OCI-LY1 (cell line): ENCODE measurements around the gene RPL22.

Experiments
- H2AFZ ChIP-seq: fragments of 200-600 bp; sonication (generic), shearing (Covaris generic); 2 replicates; pipeline ENCODE4 v1.6.0; 2014; ENCODE audit warnings: antibody characterized with exemption, mild to moderate bottlenecking, low read length
- H3F3A ChIP-seq: fragments of 200-600 bp; sonication (generic), shearing (Covaris generic); 2 replicates; pipeline ENCODE4 v1.6.0; 2014; ENCODE audit warnings: mild to moderate bottlenecking, antibody characterized with exemption, low read length, moderate library complexity; ENCODE audit not compliant: insufficient read depth
- H3K27ac ChIP-seq: fragments of 200-600 bp; sonication (generic); 2 replicates; pipeline ENCODE4 v1.5.1; 2014; ENCODE audit warnings: low read length, mixed run types, mild to moderate bottlenecking, low read depth; ENCODE audit not compliant: poor library complexity, severe bottlenecking
- H3K27me3 ChIP-seq: fragments of 200-600 bp; sonication (generic); 2 replicates; pipeline ENCODE4 v1.6.0; 2014; ENCODE audit warnings: antibody characterized with exemption, mild to moderate bottlenecking, low read length, moderate library complexity; ENCODE audit not compliant: insufficient read depth
- H3K36me3 ChIP-seq: fragments of 200-600 bp; sonication (generic); 2 replicates; pipeline ENCODE4 v1.6.1; 2014; ENCODE audit warnings: mild to moderate bottlenecking, antibody characterized with exemption, low read length, moderate library complexity, mixed read lengths; ENCODE audit not compliant: insufficient read depth
- H3K4me1 ChIP-seq: fragments of 200-600 bp; sonication (generic); 2 replicates; pipeline ENCODE4 v1.5.1; 2014; ENCODE audit warnings: mild to moderate bottlenecking, low read length, moderate library complexity; ENCODE audit not compliant: insufficient read depth, severe bottlenecking
- H3K4me2 ChIP-seq: fragments of 200-600 bp; sonication (generic), shearing (Covaris generic); 2 replicates; pipeline ENCODE4 v1.6.1; 2014; ENCODE audit warnings: low read length
- H3K4me3 ChIP-seq: fragments of 200-600 bp; sonication (generic); 2 replicates; pipeline ENCODE4 v1.5.1; 2014; ENCODE audit warnings: low read length, low read depth, mild to moderate bottlenecking, mixed read lengths; ENCODE audit not compliant: poor library complexity, severe bottlenecking
- H3K79me2 ChIP-seq: fragments of 200-600 bp; shearing (Covaris generic); 2 replicates; pipeline ENCODE4 v1.6.1; 2016; ENCODE audit warnings: mixed run types, low read length, mixed read lengths; ENCODE audit not compliant: insufficient read depth
- H3K9ac ChIP-seq: fragments of 200-600 bp; sonication (generic), shearing (Covaris generic); 2 replicates; pipeline ENCODE4 v1.6.1; 2014; ENCODE audit warnings: mild to moderate bottlenecking, low read length, mixed read lengths
- H3K9me2 ChIP-seq: fragments of 200-600 bp; sonication (generic), shearing (Covaris generic); 2 replicates; pipeline ENCODE4 v1.6.1; 2014; ENCODE audit warnings: low read depth, mild to moderate bottlenecking, low read length, mixed read lengths
- H3K9me3 ChIP-seq: fragments of 200-600 bp; shearing (Covaris generic); 2 replicates; pipeline ENCODE4 v1.6.1; 2014; ENCODE audit warnings: low read length, mixed read lengths
- H4K20me1 ChIP-seq: fragments of 200-600 bp; sonication (generic), shearing (Covaris generic); 2 replicates; pipeline ENCODE4 v1.6.0; 2016; ENCODE audit warnings: mild to moderate bottlenecking, low read length; ENCODE audit not compliant: insufficient read depth
- EZH2 ChIP-seq: fragments of 200-600 bp; sonication (generic), shearing (Covaris generic); IDR thresholded peaks from 2 replicates; pipeline ENCODE4 v1.8.0; 2017; ENCODE audit warnings: borderline replicate concordance, mixed run types, mild to moderate bottlenecking, antibody characterized with exemption, low read length, moderate library complexity, mixed read lengths
- TF ChIP-seq, protein P1 (sequence below): fragments of 200-600 bp; sonication (generic), shearing (Covaris generic); IDR thresholded peaks from 2 replicates; pipeline ENCODE4 v1.5.1; 2017; ENCODE audit warnings: mild to moderate bottlenecking, antibody characterized with exemption, low read length, moderate library complexity, mixed read lengths

RPL22 gene

DNA sequence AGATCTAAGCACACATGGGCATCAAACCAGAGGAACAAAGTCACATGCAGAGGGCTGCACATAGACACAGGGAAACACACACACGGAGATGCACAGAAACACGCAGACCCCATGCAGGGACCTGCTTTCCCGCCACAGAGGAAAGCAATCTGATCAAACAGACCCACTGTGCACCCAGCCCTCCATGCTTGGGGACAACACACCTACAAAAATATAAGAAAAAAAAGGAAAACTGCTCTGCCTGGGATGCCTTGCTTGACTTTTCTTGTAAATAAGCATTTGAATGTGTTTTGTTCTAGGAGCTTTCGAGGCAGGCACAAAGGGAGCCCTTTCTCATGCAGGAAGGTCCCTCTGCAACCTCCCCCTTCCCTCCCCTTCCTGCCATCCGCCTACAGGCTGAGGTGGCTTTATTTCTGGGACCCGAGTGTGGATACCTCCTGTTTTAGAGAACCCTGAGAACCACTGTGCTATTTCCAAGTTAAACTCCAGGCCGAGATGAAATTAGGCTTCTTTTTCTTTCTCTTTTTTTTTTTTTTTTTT lies 39.9 kb upstream of the RPL22 start:
- Histone ChIP-seq H3K9me2 (no peaks in the 10 kb centered on the region), H3K27ac (no peak overlapping the region), H3K27me3 (peaks cover 14% of the 10 kb centered on the region; the same call in 1 of the 2 replicates), H3K4me1 (peaks cover 11% of the 10 kb centered on the region), H3K79me2 (peaks cover 11% of the 10 kb centered on the region; the same call in 1 of the 2 replicates), H3K9me3 (no peaks in the 10 kb centered on the region), H3K36me3 (peaks cover under 1% of the 10 kb centered on the region; the same call in 1 of the 2 replicates), H3K4me3 (no peak overlapping the region), H3K4me2 (no peak overlapping the region), H3F3A (no peaks in the 10 kb centered on the region), H2AFZ (no peak overlapping the region), H4K20me1 (no peaks in the 10 kb centered on the region), H3K9ac (no peak overlapping the region)
- TF ChIP-seq EZH2, result no peak
- TF ChIP-seq, protein P1, sequence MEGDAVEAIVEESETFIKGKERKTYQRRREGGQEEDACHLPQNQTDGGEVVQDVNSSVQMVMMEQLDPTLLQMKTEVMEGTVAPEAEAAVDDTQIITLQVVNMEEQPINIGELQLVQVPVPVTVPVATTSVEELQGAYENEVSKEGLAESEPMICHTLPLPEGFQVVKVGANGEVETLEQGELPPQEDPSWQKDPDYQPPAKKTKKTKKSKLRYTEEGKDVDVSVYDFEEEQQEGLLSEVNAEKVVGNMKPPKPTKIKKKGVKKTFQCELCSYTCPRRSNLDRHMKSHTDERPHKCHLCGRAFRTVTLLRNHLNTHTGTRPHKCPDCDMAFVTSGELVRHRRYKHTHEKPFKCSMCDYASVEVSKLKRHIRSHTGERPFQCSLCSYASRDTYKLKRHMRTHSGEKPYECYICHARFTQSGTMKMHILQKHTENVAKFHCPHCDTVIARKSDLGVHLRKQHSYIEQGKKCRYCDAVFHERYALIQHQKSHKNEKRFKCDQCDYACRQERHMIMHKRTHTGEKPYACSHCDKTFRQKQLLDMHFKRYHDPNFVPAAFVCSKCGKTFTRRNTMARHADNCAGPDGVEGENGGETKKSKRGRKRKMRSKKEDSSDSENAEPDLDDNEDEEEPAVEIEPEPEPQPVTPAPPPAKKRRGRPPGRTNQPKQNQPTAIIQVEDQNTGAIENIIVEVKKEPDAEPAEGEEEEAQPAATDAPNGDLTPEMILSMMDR, result no peak

DNA sequence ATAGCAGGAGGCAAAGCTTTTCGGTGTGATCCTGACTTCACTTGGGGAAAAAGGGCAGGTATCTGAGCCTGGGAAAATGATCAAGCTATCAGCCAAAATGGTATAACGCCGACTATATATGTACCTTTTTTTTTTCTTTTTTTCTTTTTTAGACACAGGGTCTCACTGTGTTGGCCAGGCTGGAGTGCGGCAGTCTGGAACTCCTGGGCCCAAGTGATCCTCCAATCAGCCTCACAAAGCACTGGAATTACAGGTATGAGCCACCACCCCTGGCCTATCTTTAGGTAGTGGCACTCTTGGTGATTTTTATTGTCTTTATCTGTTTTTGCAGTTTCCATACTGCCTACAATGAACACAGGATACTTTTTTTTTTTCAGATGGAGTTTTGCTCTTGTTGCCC lies 37.7 kb upstream of the RPL22 start:
- peaks cover 14% of the 10 kb centered on the region; the same call in 1 of the 2 replicates for H3K79me2 ChIP-seq
- H3K27me3 ChIP-seq, result peaks cover 4% of the 10 kb centered on the region; the same call in 1 of the 2 replicates
- TF ChIP-seq EZH2, result no peak
- TF ChIP-seq, protein P1, result no peak
- no peak overlapping the region for H3K4me2 ChIP-seq
- H2AFZ ChIP-seq, result no peak overlapping the region
- H3K9ac ChIP-seq, result no peak overlapping the region; the same call in 1 of the 2 replicates
- no peaks in the 10 kb centered on the region for H3F3A ChIP-seq
- H3K9me2 ChIP-seq, result no peaks in the 10 kb centered on the region
- H3K27ac ChIP-seq, result no peak overlapping the region
- peaks cover 15% of the 10 kb centered on the region for H3K4me1 ChIP-seq
- no peak overlapping the region for H3K4me3 ChIP-seq
- no peaks in the 10 kb centered on the region for H3K9me3 ChIP-seq
- H3K36me3 ChIP-seq, result peaks cover 22% of the 10 kb centered on the region
- no peaks in the 10 kb centered on the region for H4K20me1 ChIP-seq

DNA sequence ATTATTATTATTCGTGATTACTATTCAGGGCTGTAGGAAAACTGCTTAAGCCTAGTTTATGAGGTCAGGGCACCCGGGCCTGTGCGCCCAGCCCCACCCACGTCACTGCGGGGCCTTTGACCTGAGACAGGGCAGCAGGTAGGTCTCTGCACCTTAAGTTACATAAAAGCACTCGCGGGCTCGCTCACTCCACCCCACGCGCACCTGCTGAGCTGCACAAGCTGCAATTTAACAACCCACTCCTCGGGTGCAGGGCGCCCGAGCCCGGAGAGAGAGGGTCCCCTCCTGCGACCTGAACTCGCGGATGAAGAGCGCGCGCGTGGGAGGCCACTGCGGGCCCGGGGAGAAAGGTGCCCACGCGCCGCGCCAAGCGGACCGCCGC lies 35.9 kb upstream of the RPL22 start:
- TF ChIP-seq, protein P1, result no peak
- TF ChIP-seq EZH2, result no peak
- Histone ChIP-seq H3K9me3 (no peaks in the 10 kb centered on the region), H3F3A (no peaks in the 10 kb centered on the region), H4K20me1 (no peaks in the 10 kb centered on the region), H3K36me3 (peaks cover 39% of the 10 kb centered on the region), H3K79me2 (peaks cover 14% of the 10 kb centered on the region; the same call in 1 of the 2 replicates), H3K27ac (no peak overlapping the region), H3K4me2 (peak overlapping the region; percentile 84), H3K27me3 (no peaks in the 10 kb centered on the region; the same call in 1 of the 2 replicates), H3K4me1 (peaks cover 15% of the 10 kb centered on the region), H2AFZ (no peak overlapping the region), H3K9me2 (no peaks in the 10 kb centered on the region), H3K9ac (peak overlapping the region; percentile 75), H3K4me3 (peak overlapping the region; percentile 69)
